ENCODE data around the gene GXYLT2. TPM values are rescaled to one million over a fixed set of nuclear protein-coding genes. Genes with fewer than 3 reads are reported as not detected.

The GXYLT2 gene
- total RNA-seq, 4 donors from 2014 or later: 5.0 to 9.8 (median 7.6) TPM

DNA sequence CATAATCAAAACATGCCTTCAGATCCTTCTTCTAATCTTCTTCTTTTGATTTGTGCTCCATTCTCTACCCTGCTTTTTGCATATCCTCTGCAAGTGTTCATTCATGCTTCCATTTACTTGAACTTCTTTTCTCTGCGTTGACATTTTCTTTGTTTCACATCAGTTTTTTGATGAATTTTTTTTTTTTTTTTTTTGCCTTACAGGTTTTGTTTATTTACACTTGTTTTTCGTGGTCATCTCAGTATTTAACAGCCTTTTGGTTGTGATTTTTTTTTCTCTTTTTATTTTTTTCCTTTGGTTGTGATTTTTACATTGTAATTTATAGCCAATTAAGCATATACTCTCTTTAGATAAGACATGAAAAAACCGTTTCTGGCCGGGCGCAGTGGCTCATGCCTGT, 27.8 kb upstream of the GXYLT2 start:
- no peaks in the 10 kb centered on the region for H3K4me1 ChIP-seq
- H3K27ac ChIP-seq (replicated peaks in 1 of 4): no peak overlapping the region
- no peaks in the 10 kb centered on the region for H3K9me3 ChIP-seq
- intact Hi-C loops (cut with DNase I): no loop called here
- DNase-seq (ENCODE audit: extremely low spot score): no peak
- TF ChIP-seq POLR2A (IDR thresholded peaks at IDR 0.05; ENCODE audit: low read depth) (no peak), POLR2AphosphoS5 (IDR thresholded peaks at IDR 0.05) (no peak), EP300 (IDR thresholded peaks at IDR 0.05) (no peak)
- TF ChIP-seq, protein P1, sequence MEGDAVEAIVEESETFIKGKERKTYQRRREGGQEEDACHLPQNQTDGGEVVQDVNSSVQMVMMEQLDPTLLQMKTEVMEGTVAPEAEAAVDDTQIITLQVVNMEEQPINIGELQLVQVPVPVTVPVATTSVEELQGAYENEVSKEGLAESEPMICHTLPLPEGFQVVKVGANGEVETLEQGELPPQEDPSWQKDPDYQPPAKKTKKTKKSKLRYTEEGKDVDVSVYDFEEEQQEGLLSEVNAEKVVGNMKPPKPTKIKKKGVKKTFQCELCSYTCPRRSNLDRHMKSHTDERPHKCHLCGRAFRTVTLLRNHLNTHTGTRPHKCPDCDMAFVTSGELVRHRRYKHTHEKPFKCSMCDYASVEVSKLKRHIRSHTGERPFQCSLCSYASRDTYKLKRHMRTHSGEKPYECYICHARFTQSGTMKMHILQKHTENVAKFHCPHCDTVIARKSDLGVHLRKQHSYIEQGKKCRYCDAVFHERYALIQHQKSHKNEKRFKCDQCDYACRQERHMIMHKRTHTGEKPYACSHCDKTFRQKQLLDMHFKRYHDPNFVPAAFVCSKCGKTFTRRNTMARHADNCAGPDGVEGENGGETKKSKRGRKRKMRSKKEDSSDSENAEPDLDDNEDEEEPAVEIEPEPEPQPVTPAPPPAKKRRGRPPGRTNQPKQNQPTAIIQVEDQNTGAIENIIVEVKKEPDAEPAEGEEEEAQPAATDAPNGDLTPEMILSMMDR (IDR thresholded peaks at IDR 0.05): no peak
- H3K27me3 ChIP-seq: no peaks in the 10 kb centered on the region
- WGBS: 81% methylated on average over 5 of the region's 5 CpGs
- H3K36me3 ChIP-seq: no peaks in the 10 kb centered on the region
- H3K4me3 ChIP-seq: no peak overlapping the region

DNA sequence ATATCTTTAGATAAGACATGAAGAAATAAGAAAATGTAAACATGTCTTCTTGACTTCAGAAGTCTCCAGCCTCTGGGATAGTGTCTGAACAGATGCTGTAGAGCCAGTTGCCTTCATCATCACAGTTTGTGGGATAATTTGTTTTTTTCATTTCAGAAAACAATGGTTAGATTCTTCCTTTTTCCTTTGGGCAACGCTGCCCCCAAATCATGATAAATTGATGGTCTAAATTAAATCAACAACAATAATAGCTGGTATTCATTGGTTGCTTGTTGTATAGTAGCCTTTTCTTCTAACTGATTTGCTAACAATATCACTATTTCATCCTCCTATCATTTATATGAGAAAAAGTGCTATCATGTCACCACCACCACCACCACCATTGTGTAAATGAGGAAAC, 27.0 kb upstream of the GXYLT2 start:
- TF ChIP-seq POLR2AphosphoS5 (IDR thresholded peaks at IDR 0.05) (no peak), POLR2A (IDR thresholded peaks at IDR 0.05; ENCODE audit: low read depth) (no peak), EP300 (IDR thresholded peaks at IDR 0.05) (no peak)
- TF ChIP-seq, protein P1 (IDR thresholded peaks at IDR 0.05): no peak
- DNase-seq (ENCODE audit: extremely low spot score): no peak
- Histone ChIP-seq H3K4me3 (no peak overlapping the region), H3K36me3 (no peaks in the 10 kb centered on the region), H3K27me3 (no peaks in the 10 kb centered on the region), H3K27ac (replicated peaks in 1 of 4) (no peak overlapping the region), H3K4me1 (no peaks in the 10 kb centered on the region), H3K9me3 (no peaks in the 10 kb centered on the region)
- WGBS: 90% methylated on average over 1 of the region's 1 CpG
- intact Hi-C loops (cut with DNase I): no loop called here

DNA sequence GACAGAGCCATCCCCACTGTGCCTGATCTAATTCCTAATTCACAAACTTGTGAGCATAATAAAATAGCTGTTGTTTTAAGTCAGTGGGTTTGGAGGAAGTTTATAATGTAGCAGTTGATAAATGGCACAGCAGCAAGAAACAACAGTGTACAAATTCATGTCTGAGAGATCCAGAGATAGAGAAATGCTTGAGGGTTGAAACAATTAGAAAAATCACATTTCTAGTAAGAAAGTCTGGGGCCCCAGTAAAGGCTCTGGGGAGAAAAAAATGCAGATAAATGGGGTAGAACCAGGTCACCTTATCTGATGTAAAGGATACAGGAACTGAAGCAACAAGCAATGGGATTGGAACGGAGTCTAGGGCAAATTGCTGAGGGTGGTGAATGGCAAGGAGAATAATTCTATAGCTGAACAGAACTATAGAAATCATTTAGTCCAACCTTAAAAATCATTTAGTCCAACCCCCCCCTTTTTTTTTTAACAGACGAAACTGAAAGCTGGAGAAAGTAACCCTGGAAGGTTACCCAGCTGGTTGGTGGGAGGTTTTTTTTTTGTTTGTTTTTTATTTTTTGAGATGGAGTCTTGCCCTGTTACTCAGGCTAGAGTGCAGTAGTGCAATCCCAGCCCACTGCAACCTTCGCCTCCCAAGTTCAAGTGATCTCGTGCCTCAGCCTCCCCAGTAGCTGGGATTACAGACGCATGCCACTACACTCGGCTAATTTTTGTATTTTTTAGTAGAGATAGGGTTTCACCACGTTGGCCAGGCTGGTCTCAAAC, 25.3 kb upstream of the GXYLT2 start:
- Histone ChIP-seq H3K9me3 (no peaks in the 10 kb centered on the region), H3K4me1 (no peaks in the 10 kb centered on the region), H3K27me3 (no peaks in the 10 kb centered on the region), H3K27ac (replicated peaks in 1 of 4) (no peak overlapping the region), H3K4me3 (no peak overlapping the region), H3K36me3 (no peaks in the 10 kb centered on the region)
- TF ChIP-seq EP300 (IDR thresholded peaks at IDR 0.05) (no peak), POLR2AphosphoS5 (IDR thresholded peaks at IDR 0.05) (no peak), POLR2A (IDR thresholded peaks at IDR 0.05; ENCODE audit: low read depth) (no peak)
- TF ChIP-seq, protein P1 (IDR thresholded peaks at IDR 0.05): no peak
- no peak for DNase-seq (ENCODE audit: extremely low spot score)
- 75% methylated on average over 7 of the region's 7 CpGs for WGBS
- intact Hi-C loops (cut with DNase I): no loop called here

DNA sequence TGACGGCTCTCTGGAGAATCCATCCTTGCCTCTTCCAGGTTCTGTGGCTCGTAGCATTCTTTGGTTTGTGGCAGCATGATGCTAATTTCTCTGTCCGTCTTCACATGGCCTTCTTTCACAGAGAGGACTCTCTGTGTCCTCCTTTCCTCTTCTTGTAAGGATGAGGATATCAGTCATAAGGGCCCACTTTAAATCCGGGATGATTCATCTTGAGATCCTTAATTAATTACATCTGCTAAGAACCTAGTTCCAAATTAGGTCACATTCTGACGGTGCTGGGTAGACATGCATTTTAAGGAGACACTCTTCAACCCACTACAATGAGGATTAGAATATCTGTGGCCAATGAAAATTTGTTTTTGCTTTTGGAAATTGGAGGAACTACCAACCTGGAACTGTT, 15.7 kb upstream of the GXYLT2 start:
- DNase-seq (ENCODE audit: extremely low spot score): no peak
- no peak overlapping the region for H3K27ac ChIP-seq (replicated peaks in 1 of 4)
- H3K4me3 ChIP-seq: no peak overlapping the region
- no peaks in the 10 kb centered on the region for H3K9me3 ChIP-seq
- H3K4me1 ChIP-seq: no peaks in the 10 kb centered on the region
- no peaks in the 10 kb centered on the region for H3K36me3 ChIP-seq
- 71% methylated on average over 5 of the region's 5 CpGs for WGBS
- H3K27me3 ChIP-seq: no peaks in the 10 kb centered on the region
- TF ChIP-seq, protein P1 (IDR thresholded peaks at IDR 0.05): no peak
- TF ChIP-seq POLR2AphosphoS5 (IDR thresholded peaks at IDR 0.05) (no peak), EP300 (IDR thresholded peaks at IDR 0.05) (no peak), POLR2A (IDR thresholded peaks at IDR 0.05; ENCODE audit: low read depth) (no peak)
- intact Hi-C loops (cut with DNase I): no loop called here
